ENCODE measurements around the gene KLHL35.

KLHL35 gene

DNA sequence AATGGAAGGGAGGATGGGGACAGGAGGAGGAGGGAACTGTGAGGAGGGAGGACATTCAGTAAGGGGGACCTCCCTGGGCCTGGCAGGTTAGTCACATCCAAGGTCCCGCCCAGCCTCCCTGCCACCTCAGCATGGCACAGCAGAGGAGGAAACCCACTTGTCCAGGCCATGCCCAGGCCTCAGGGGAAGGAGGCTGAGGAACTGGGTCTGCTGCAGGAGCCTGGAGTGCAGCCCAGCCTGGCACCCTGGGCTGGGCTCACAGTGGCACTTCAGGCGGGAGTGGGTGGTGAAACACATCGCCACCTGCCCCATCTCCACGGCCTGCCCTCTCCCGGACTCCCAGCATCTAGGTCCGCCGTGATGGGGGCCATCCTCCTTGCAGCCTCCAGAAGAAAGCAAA lies 17.2 kb upstream of the KLHL35 start:
- no peak for TF ChIP-seq POLR2AphosphoS5 (IDR thresholded peaks at IDR 0.05; ENCODE audit: low read depth, low read length)
- TF ChIP-seq, protein P1, sequence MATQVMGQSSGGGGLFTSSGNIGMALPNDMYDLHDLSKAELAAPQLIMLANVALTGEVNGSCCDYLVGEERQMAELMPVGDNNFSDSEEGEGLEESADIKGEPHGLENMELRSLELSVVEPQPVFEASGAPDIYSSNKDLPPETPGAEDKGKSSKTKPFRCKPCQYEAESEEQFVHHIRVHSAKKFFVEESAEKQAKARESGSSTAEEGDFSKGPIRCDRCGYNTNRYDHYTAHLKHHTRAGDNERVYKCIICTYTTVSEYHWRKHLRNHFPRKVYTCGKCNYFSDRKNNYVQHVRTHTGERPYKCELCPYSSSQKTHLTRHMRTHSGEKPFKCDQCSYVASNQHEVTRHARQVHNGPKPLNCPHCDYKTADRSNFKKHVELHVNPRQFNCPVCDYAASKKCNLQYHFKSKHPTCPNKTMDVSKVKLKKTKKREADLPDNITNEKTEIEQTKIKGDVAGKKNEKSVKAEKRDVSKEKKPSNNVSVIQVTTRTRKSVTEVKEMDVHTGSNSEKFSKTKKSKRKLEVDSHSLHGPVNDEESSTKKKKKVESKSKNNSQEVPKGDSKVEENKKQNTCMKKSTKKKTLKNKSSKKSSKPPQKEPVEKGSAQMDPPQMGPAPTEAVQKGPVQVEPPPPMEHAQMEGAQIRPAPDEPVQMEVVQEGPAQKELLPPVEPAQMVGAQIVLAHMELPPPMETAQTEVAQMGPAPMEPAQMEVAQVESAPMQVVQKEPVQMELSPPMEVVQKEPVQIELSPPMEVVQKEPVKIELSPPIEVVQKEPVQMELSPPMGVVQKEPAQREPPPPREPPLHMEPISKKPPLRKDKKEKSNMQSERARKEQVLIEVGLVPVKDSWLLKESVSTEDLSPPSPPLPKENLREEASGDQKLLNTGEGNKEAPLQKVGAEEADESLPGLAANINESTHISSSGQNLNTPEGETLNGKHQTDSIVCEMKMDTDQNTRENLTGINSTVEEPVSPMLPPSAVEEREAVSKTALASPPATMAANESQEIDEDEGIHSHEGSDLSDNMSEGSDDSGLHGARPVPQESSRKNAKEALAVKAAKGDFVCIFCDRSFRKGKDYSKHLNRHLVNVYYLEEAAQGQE (IDR thresholded peaks at IDR 0.05; ENCODE audit: insufficient read depth in 1 of 2, low read depth in 2 of 2, low read length in 2 of 2) = no peak
- no peak for TF ChIP-seq TAF1 (IDR thresholded peaks at IDR 0.05; ENCODE audit: borderline replicate concordance, insufficient read depth, low read length)
- TF ChIP-seq FOXP2 (optimal IDR thresholded peaks at IDR 0.05; ENCODE audit: borderline replicate concordance, extremely low read depth, extremely low read length, insufficient read depth) = no peak
- TF ChIP-seq SIN3A (IDR thresholded peaks at IDR 0.05; ENCODE audit: borderline replicate concordance, insufficient read depth, low read length) = no peak

DNA sequence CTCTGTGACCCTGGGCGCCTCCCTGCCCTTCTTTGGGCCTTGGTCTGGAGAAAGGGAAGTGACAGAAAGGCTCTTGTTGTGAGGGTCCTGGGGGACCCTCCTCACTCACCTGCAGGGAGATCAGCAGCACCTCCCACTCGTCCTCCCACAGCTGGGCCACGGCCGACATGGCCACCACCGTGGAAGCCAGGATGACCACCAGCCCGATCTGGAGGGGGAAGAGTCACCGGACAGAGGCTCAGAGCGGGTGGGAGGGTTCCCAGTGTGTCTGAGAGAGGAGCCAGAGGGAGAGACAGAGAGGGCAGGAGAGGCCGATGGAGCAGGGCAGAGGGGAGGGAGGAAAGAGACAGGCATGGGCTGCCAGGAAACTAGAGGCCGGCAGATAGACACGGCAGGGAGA lies 16.8 kb upstream of the KLHL35 start:
- TF ChIP-seq SIN3A (IDR thresholded peaks at IDR 0.05; ENCODE audit: borderline replicate concordance, insufficient read depth, low read length) (no peak), TAF1 (IDR thresholded peaks at IDR 0.05; ENCODE audit: borderline replicate concordance, insufficient read depth, low read length) (no peak), FOXP2 (optimal IDR thresholded peaks at IDR 0.05; ENCODE audit: borderline replicate concordance, extremely low read depth, extremely low read length, insufficient read depth) (no peak)
- TF ChIP-seq, protein P1 (IDR thresholded peaks at IDR 0.05; ENCODE audit: insufficient read depth in 1 of 2, low read depth in 2 of 2, low read length in 2 of 2) = no peak

DNA sequence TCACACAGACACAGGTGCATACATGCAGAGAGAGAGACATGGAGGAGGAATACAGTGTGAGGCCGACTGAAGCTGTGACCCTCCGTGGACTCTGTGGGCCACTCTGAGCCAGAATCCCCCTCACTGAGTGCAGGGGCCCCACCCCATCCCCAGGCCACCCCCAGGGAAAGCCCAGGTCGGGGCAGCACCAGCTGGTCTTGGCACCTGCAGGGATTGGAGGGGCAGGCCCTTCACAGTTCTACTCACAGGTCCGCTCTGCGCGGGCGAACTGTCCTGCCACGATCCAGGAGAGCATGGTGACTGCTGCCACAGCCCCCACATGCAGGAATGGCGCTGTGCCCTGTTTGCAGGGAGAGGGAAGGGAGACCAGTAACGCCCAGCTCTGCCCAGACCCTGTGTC lies 16.3 kb upstream of the KLHL35 start:
- TF ChIP-seq SIN3A (IDR thresholded peaks at IDR 0.05; ENCODE audit: borderline replicate concordance, insufficient read depth, low read length) (no peak), FOXP2 (optimal IDR thresholded peaks at IDR 0.05; ENCODE audit: borderline replicate concordance, extremely low read depth, extremely low read length, insufficient read depth) (no peak), TAF1 (IDR thresholded peaks at IDR 0.05; ENCODE audit: borderline replicate concordance, insufficient read depth, low read length) (no peak), POLR2AphosphoS5 (IDR thresholded peaks at IDR 0.05; ENCODE audit: low read depth, low read length) (no peak)
- TF ChIP-seq, protein P1 (IDR thresholded peaks at IDR 0.05; ENCODE audit: insufficient read depth in 1 of 2, low read depth in 2 of 2, low read length in 2 of 2) = no peak

DNA sequence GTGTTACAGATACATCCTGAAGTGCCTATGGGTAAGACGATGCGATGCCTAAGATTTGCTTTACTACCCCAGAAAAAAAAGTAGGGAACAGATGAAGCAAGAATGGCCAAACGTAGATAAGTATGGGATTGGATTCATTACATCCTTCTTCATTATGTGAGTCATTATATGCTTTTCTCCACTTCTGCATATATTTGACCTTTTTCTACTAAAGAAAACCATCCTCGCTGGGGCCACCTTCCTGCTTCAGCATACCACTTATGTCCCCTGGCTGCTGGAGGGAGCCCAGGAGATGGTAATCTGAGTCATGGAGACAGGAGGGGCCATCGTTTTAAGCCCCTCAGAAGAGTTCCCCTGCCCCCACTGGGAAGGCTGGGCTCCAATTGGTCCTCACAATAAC lies 14.4 kb upstream of the KLHL35 start:
- TF ChIP-seq, protein P1 (IDR thresholded peaks at IDR 0.05; ENCODE audit: insufficient read depth in 1 of 2, low read depth in 2 of 2, low read length in 2 of 2) = no peak
- TF ChIP-seq TAF1 (IDR thresholded peaks at IDR 0.05; ENCODE audit: borderline replicate concordance, insufficient read depth, low read length) (no peak), SIN3A (IDR thresholded peaks at IDR 0.05; ENCODE audit: borderline replicate concordance, insufficient read depth, low read length) (no peak), POLR2AphosphoS5 (IDR thresholded peaks at IDR 0.05; ENCODE audit: low read depth, low read length) (no peak), FOXP2 (optimal IDR thresholded peaks at IDR 0.05; ENCODE audit: borderline replicate concordance, extremely low read depth, extremely low read length, insufficient read depth) (no peak)

Measured in PFSK-1 (cell line).